Heart right ventricle (tissue), 16 donors: ENCODE data around the gene PADI1. TPM values are rescaled to one million over a fixed set of nuclear protein-coding genes. Genes with fewer than 3 reads are reported as not detected.

Experiments used
- ATAC-seq, 8 donors: fragments of 200-7000 bp; cut with Tn5 transposase; one replicate each; pipeline ENCODE4 v1.9.1; 2020; ENCODE audit warnings: mild to moderate bottlenecking in 8 of 8, moderate library complexity in 8 of 8, moderate number of reproducible peaks in 1 of 8
- DNase-seq, 2 donors: peaks; one replicate each; pipeline ENCODE4 v3.0.0-alpha.2; 2020
- H3K27ac ChIP-seq, 10 donors: fragments of 200-600 bp; sonication (generic) in 2 of 10; one replicate each; pipeline versions ENCODE4 v1.5.0 to v1.8.0; 2020 to 2022; ENCODE audit warnings: mild to moderate bottlenecking in 3 of 10
- H3K27me3 ChIP-seq, 7 donors: fragments of 200-600 bp; one replicate each; pipeline ENCODE4 v1.8.0; 2021 to 2022; ENCODE audit warnings: mild to moderate bottlenecking in 2 of 7
- H3K36me3 ChIP-seq, 9 donors: fragments of 200-600 bp; sonication (generic) in 1 of 9; one replicate each; pipeline versions ENCODE4 v1.5.0 to v1.8.0; 2020 to 2022; ENCODE audit warnings: mild to moderate bottlenecking in 2 of 9
- H3K4me1 ChIP-seq, 9 donors: fragments of 200-600 bp; sonication (generic) in 1 of 9; one replicate each; pipeline versions ENCODE4 v1.5.0 to v1.8.0; 2020 to 2022; ENCODE audit warnings: mild to moderate bottlenecking in 4 of 9
- H3K4me3 ChIP-seq, 10 donors: fragments of 200-600 bp; sonication (generic) in 2 of 10; one replicate each; pipeline versions ENCODE4 v1.5.0 to v1.8.0; 2020 to 2022; ENCODE audit warnings: mild to moderate bottlenecking in 7 of 10, moderate library complexity in 2 of 10
- H3K9me3 ChIP-seq, 11 donors: fragments of 200-600 bp in 10 of 11; sonication (generic) in 2 of 11; one replicate each; pipeline versions ENCODE4 v1.5.0 to v1.8.0; 2013 to 2022; ENCODE audit warnings: mild to moderate bottlenecking in 2 of 11, control low read depth in 1 of 11, moderate library complexity in 1 of 11
- WGBS, 2 donors: extraction: QIAGEN DNeasy Blood & Tissue Kit; methylation state at CpG; one replicate each; pipeline ENCODE4 v1.1.7; 2013; ENCODE audit warnings: inconsistent platforms in 1 of 2; 5-methylcytosine and 5-hydroxymethylcytosine counted together
- intact Hi-C, 10 donors: fragments of 100-400 bp; cut with DNase I; formaldehyde crosslinking; loops; one replicate each; pipeline versions ENCODE4 v1.11.1 to v1.14.2; 2022
- polyA plus RNA-seq, 2 donors: library from polyadenylated mRNA; stranded (reverse); fragments of 200-250 nt; gene quantifications; one replicate each; pipeline ENCODE4 v1.2.3, GENCODE V29; 2013
- total RNA-seq, 10 donors: library from RNA; stranded (reverse); fragmentation: NEBNext Ultra II Directional in 3 of 10; extraction: Animal tissue kit (Norgen Biotek cat#: 25700) in 3 of 10; gene quantifications; one replicate each; pipeline versions ENCODE4 v1.2.1 to v1.2.4, GENCODE V29; 2021 to 2023
- TF ChIP-seq, protein P1 (sequence below), 9 donors: fragments of 200-600 bp; sonication (generic) in 2 of 9; IDR thresholded peaks; one replicate each; pipeline versions ENCODE4 v1.5.0 to v1.8.0; 2021 to 2022; ENCODE audit warnings: antibody characterized with exemption in 9 of 9, mild to moderate bottlenecking in 5 of 9, moderate library complexity in 1 of 9
- donor health status: Arrhythmogenic right ventricular cardiomyopathy.
- donor health status: ischemic (EF 13 %, LVEDD 7.1; RV severe dilation, severe dysfunction).
- donor health status: healthy with polysubstance abuse.
- donor health status: DM: no; HTN: yes; CAD: no.
- donor health status: DM: no; HTN: no; CAD: no.
- donor health status: ischemic (EF 25% LVEDD 6.9; RV normal size, moderate dysfunction).
- donor health status: ischemic (EF 25% LVEDD 5.7; RV mildly dilated, moderate dysfunction).
- donor health status: healthy.
- donor health status: DM: yes; HTN: yes; CAD: no.
- donor health status: Ischemic cardiomyopathy.
- donor health status: ischemic (EF 35%, LVEDD 5.7; RV mildly dilated, moderate dysfunction).
- donor health status: nonischemic (EF 11% LVEDD 7.7; RV severe dilation, severe dysfunction).
- donor health status: DM: yes; HTN: yes; CAD: no.
- donor health status: PGD.
- donor health status: ischemic (EF 29% LVEDD 5.4; RV normal size, mild dysfunction).
- donor health status: nonischemic (EF 23%, LVEDD 6.1; RV moderate dilation, normal function).

Gene PADI1
- total and polyA plus RNA-seq, 12 donors = 0.01 TPM; not detected in 11

DNA sequence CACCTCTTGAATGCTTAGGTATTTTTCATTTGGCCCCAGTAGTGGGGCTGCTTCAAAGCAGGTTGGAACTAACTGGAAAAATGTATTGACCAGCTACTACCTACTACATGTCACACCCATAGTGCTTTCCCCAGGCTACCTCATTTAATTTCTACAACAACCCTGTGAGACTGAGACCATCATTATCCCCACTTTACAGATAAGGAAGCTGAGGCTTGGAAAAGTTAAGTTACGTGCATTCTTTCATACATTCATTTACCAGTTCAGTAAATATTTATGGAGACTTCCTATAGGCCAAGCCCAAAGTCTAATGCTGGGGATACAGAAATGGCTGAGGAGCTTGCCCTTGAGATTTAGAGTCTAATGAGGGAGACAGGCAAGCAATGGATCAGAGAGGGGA is 29.5 kb downstream of the PADI1 start:
- TF ChIP-seq, protein P1, sequence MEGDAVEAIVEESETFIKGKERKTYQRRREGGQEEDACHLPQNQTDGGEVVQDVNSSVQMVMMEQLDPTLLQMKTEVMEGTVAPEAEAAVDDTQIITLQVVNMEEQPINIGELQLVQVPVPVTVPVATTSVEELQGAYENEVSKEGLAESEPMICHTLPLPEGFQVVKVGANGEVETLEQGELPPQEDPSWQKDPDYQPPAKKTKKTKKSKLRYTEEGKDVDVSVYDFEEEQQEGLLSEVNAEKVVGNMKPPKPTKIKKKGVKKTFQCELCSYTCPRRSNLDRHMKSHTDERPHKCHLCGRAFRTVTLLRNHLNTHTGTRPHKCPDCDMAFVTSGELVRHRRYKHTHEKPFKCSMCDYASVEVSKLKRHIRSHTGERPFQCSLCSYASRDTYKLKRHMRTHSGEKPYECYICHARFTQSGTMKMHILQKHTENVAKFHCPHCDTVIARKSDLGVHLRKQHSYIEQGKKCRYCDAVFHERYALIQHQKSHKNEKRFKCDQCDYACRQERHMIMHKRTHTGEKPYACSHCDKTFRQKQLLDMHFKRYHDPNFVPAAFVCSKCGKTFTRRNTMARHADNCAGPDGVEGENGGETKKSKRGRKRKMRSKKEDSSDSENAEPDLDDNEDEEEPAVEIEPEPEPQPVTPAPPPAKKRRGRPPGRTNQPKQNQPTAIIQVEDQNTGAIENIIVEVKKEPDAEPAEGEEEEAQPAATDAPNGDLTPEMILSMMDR (IDR thresholded peaks at IDR 0.05) = no peak
- Histone ChIP-seq H3K27ac (no peak overlapping the region), H3K9me3 (no peaks in the 10 kb centered on the region), H3K4me3 (no peak overlapping the region), H3K36me3 (no peaks in the 10 kb centered on the region), H3K4me1 (peaks cover 0 to 6% (median 0%) of the 10 kb centered on the region in 9 donors), H3K27me3 (peaks cover 0 to 39% (median 6%) of the 10 kb centered on the region in 7 donors)
- DNase-seq (no peak), ATAC-seq (no peak)
- WGBS, 2 donors = 89 to 98% methylated on average over 1 of the region's 1 CpG
- intact Hi-C loops = loop anchor here in 5 of 10 donors (5.0 to 10.0 kb wide), 2 partner anchors 280 to 282 kb away; no protein-coding TSS in a partner anchor

DNA sequence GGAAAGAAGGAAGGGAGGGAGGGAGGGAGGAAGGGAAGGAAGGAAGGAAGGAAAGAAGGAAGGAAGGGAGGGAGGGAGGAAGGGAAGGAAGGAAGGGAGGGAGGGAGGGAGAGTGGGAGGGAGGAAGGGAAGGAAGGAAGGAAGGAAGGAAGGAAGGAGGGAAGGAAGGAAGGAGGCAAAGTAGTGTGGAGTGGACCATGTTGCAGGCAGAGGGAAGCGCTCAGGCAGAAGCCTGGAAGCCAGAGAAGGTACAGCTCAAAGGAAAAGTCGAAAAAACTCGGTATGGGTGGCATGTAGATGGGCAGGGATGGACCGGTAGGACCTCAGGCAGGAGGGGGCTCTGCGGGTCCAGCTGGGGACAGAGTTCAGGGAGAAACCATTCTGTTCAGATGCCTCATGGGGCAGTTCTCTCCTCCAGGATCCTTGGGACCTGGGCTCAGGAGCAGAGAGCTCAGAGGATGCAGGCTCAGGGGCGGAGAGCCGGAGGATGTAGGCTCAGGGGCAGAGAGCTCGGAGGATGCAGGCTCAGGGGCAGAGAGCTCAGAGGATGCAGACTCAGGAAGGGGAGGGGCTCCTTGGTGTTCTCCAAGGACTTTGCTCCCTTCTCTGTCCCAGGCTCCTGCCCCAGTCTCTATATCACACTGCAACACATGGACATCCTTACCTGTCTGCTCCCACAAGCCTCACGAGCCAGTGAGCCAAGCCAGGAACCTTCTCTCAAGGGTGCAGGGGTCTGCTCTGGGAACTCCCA is 30.4 kb downstream of the PADI1 start:
- Histone ChIP-seq H3K9me3 (no peaks in the 10 kb centered on the region), H3K27ac (no peak overlapping the region), H3K4me1 (peaks cover 0 to 6% (median 0%) of the 10 kb centered on the region in 9 donors), H3K36me3 (no peaks in the 10 kb centered on the region), H3K27me3 (peaks cover 0 to 40% (median 15%) of the 10 kb centered on the region in 7 donors), H3K4me3 (no peak overlapping the region)
- no peak for ATAC-seq
- intact Hi-C loops = loop anchor here in 6 of 10 donors (5.0 to 10.0 kb wide), 5 partner anchors 108 to 283 kb away; no protein-coding TSS in a partner anchor
- 74 to 76% methylated on average over 9 of the region's 9 CpGs for WGBS, 2 donors
- TF ChIP-seq, protein P1 (IDR thresholded peaks at IDR 0.05) = no peak
- DNase-seq = no peak

- H3K27ac ChIP-seq = no peak overlapping the region
- DNase-seq = peak; percentile 81 to 84
- H3K36me3 ChIP-seq = no peaks in the 10 kb centered on the region
- H3K4me1 ChIP-seq = peaks cover 0 to 6% (median 0%) of the 10 kb centered on the region in 9 donors
- TF ChIP-seq, protein P1 (IDR thresholded peaks at IDR 0.05) = peak; percentile 76 to 92 (median 86)
- peak; percentile 75 to 91 (median 85) for ATAC-seq
- H3K4me3 ChIP-seq = no peak overlapping the region
- H3K9me3 ChIP-seq = no peaks in the 10 kb centered on the region
- peaks cover 0 to 47% (median 21%) of the 10 kb centered on the region in 7 donors for H3K27me3 ChIP-seq
- intact Hi-C loops = loop anchor here (1.0 to 10.0 kb wide), 14 partner anchors 110 to 285 kb away; no protein-coding TSS in a partner anchor
- 15 to 18% methylated on average over 18 of the region's 18 CpGs for WGBS, 2 donors
These were observed 32.0 kb downstream of the PADI1 start for GRCh38 chr1:17236779-17237560.

DNA sequence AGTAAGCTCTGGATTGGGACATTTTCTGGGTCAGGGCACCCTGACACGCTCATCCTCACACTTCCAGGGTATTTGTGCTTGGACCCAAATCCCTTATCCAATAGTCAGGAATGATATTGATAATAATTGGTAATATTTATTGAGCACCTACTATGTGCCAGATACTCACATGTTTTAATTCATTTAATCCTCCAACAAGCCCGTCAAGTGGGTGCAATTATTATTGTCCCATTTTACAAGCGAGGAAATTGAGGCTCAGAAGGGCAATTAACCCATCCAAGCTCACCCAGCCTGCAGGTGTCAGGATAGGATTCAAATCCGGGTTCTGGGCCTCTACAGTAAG is 32.6 kb downstream of the PADI1 start:
- no peak overlapping the region for H3K27ac ChIP-seq
- peaks cover 0 to 47% (median 26%) of the 10 kb centered on the region in 7 donors for H3K27me3 ChIP-seq
- no peaks in the 10 kb centered on the region for H3K9me3 ChIP-seq
- ATAC-seq (no peak), DNase-seq (no peak)
- 72 to 76% methylated on average over 4 of the region's 4 CpGs for WGBS, 2 donors
- H3K4me3 ChIP-seq = no peak overlapping the region
- intact Hi-C loops = loop anchor here (1.0 to 10.0 kb wide), 14 partner anchors 110 to 285 kb away; no protein-coding TSS in a partner anchor
- peaks cover 0 to 6% (median 0%) of the 10 kb centered on the region in 9 donors for H3K4me1 ChIP-seq
- TF ChIP-seq, protein P1 (IDR thresholded peaks at IDR 0.05) = no peak
- no peaks in the 10 kb centered on the region for H3K36me3 ChIP-seq
